ENCODE data around the gene GRK1.

DNA sequence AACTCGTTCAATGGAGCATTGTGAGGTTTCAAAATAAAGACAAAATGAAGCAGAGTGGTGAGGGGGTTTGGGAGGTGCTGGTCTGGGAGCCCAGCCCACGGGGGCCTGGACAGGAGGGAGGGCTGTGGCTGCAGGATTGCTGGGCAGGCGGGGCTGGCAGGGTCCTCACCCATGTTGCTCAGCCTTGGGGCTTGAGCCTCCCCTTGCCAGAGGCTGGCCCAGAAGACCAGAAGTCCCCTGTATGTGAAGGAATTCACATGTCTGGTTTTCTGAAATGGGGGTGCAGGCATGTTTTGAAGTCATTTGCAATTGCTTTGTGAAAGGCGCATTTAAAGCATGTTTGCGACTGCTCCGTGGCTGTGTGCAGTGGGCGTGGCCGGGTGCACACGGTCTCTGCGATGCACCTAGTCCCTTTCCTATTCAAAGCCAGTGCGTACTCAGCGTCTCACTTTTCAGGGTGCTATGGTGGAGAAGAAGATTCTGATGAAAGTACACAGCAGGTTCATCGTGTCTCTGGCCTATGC is 2.3 kb downstream of the GRK1 start:
- no peak for TF ChIP-seq ZNF274 (IDR thresholded peaks at IDR 0.05; ENCODE audit: low read depth, low read length)
- no peak for TF ChIP-seq YY1 (IDR thresholded peaks at IDR 0.05; ENCODE audit: insufficient read depth, insufficient read length)
- no peak for TF ChIP-seq SUZ12 (IDR thresholded peaks at IDR 0.05; ENCODE audit: extremely low read depth, insufficient read depth, insufficient read length)
